ENCODE results near the gene CDC14B.

GRCh38 chr9:96620181-96620514 lies 505 bp upstream of the CDC14B start:
- TF ChIP-seq POLR2A (IDR thresholded peaks at IDR 0.05) = no peak
- TF ChIP-seq, protein P1, sequence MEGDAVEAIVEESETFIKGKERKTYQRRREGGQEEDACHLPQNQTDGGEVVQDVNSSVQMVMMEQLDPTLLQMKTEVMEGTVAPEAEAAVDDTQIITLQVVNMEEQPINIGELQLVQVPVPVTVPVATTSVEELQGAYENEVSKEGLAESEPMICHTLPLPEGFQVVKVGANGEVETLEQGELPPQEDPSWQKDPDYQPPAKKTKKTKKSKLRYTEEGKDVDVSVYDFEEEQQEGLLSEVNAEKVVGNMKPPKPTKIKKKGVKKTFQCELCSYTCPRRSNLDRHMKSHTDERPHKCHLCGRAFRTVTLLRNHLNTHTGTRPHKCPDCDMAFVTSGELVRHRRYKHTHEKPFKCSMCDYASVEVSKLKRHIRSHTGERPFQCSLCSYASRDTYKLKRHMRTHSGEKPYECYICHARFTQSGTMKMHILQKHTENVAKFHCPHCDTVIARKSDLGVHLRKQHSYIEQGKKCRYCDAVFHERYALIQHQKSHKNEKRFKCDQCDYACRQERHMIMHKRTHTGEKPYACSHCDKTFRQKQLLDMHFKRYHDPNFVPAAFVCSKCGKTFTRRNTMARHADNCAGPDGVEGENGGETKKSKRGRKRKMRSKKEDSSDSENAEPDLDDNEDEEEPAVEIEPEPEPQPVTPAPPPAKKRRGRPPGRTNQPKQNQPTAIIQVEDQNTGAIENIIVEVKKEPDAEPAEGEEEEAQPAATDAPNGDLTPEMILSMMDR (IDR thresholded peaks at IDR 0.05) = no peak
